Kidney (tissue), 14 donors: ENCODE results near the gene CUBN. TPM values are rescaled to one million over a fixed set of nuclear protein-coding genes. Genes with fewer than 3 reads are reported as not detected.

Experiments used
- DNase-seq, 5 donors: peaks; one replicate each; pipeline ENCODE4 v3.0.0-alpha.2; 2013 to 2020
- FAIRE-seq: peaks from 2 replicates; lab custom pipeline; 2012; peaks lifted over from hg19 to GRCh38; lab: Jason Lieb, UNC
- H3K27ac ChIP-seq, 2 donors: one replicate each; pipeline ENCODE4 v1.7.0; 2013; ENCODE audit warnings: low read depth in 2 of 2, low read length in 2 of 2, inconsistent platforms in 1 of 2
- H3K27me3 ChIP-seq: one replicate; pipeline ENCODE4 v1.7.1; 2013; ENCODE audit warnings: low read length, inconsistent platforms; ENCODE audit not compliant: control insufficient read depth, insufficient read depth
- H3K36me3 ChIP-seq, 3 donors: one replicate each; pipeline versions ENCODE4 v1.7.0 to v1.7.1; 2013; ENCODE audit warnings: low read length in 3 of 3, control low read depth in 1 of 3, inconsistent platforms in 1 of 3; ENCODE audit not compliant: insufficient read depth in 3 of 3, control insufficient read depth in 2 of 3
- H3K4me1 ChIP-seq, 3 donors: one replicate each; pipeline versions ENCODE4 v1.7.0 to v1.7.1; 2013; ENCODE audit warnings: low read length in 3 of 3, inconsistent platforms in 1 of 3, low read depth in 1 of 3; ENCODE audit not compliant: control insufficient read depth in 2 of 3, insufficient read depth in 2 of 3
- H3K4me3 ChIP-seq, 3 donors: one replicate each; pipeline versions ENCODE4 v1.7.0 to v1.8.1; 2013; ENCODE audit warnings: low read length in 3 of 3, control low read depth in 1 of 3, inconsistent platforms in 1 of 3
- H3K9ac ChIP-seq, 3 donors: one replicate each; pipeline versions ENCODE4 v1.7.0 to v1.7.1; 2013; ENCODE audit warnings: low read length in 3 of 3, control low read depth in 1 of 3, inconsistent platforms in 1 of 3
- H3K9me3 ChIP-seq, 3 donors: one replicate each; pipeline versions ENCODE4 v1.7.0 to v1.7.1; 2013; ENCODE audit warnings: low read length in 3 of 3, control low read depth in 1 of 3, inconsistent platforms in 1 of 3; ENCODE audit not compliant: control insufficient read depth in 2 of 3, insufficient read depth in 1 of 3
- intact Hi-C: fragments of 100-400 bp; cut with DNase I; formaldehyde crosslinking; loops from one replicate; pipeline ENCODE4 v1.11.1; 2022
- polyA plus RNA-seq: library from polyadenylated mRNA; stranded (reverse); fragments of 350-450 nt; fragmentation: Illumina TruSeq; extraction: RNeasy Lipid Tissue Mini Kit (QIAGEN cat#74804); gene quantifications from one replicate; pipeline ENCODE4 v1.2.3, GENCODE V29; 2014; ENCODE audit warnings: low read depth, low replicate concordance; ENCODE audit not compliant: insufficient read depth
- total RNA-seq: library from RNA; stranded (reverse); fragmentation: NEBNext Ultra II Directional; extraction: Animal tissue kit (Norgen Biotek cat#: 25700); gene quantifications from one replicate; pipeline ENCODE4 v1.2.1, GENCODE V29; 2021
- TF ChIP-seq, protein P1 (sequence below): IDR thresholded peaks from 3 replicates; pipeline ENCODE4 v1.5.1; 2012; ENCODE audit warnings: mild to moderate bottlenecking, moderate library complexity, borderline replicate concordance; ENCODE audit not compliant: insufficient read depth; ENCODE audit errors: extremely low read depth
- donor health status: control.
- donor health status: control.
- donor health status: control.
- donor health status: control.
- donor health status: control.
- donor health status: DM: yes; HTN: yes; CAD: no.
- donor health status: Normal renal cell carcinoma (clear cell type).

Gene CUBN
- total and polyA plus RNA-seq, 2 donors from 2014 or later, result 14.8 to 31.6 TPM

DNA sequence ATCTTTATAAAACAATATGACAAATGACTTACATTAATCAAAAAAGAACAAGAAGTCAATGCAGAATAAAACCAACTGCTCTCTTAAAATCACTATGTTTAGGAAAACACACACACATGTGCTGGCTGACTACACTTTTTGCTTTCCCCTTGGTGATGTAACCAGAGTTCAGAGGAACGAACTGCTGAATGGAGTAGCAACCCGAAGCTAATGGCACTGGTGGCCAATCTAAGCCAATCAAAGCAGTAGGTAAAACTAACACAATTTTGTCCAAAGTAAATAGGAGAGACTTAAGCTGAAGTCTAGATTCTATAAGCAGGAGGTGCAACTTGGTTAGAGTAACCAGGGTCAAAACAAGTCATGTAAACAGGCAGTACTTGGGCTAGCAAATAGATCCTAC is 33.2 kb upstream of the CUBN start:
- TF ChIP-seq, protein P1, sequence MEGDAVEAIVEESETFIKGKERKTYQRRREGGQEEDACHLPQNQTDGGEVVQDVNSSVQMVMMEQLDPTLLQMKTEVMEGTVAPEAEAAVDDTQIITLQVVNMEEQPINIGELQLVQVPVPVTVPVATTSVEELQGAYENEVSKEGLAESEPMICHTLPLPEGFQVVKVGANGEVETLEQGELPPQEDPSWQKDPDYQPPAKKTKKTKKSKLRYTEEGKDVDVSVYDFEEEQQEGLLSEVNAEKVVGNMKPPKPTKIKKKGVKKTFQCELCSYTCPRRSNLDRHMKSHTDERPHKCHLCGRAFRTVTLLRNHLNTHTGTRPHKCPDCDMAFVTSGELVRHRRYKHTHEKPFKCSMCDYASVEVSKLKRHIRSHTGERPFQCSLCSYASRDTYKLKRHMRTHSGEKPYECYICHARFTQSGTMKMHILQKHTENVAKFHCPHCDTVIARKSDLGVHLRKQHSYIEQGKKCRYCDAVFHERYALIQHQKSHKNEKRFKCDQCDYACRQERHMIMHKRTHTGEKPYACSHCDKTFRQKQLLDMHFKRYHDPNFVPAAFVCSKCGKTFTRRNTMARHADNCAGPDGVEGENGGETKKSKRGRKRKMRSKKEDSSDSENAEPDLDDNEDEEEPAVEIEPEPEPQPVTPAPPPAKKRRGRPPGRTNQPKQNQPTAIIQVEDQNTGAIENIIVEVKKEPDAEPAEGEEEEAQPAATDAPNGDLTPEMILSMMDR, result no peak
- Histone ChIP-seq H3K27ac (no peak overlapping the region), H3K36me3 (no peaks in the 10 kb centered on the region), H3K4me1 (no peaks in the 10 kb centered on the region), H3K9ac (no peak overlapping the region), H3K27me3 (no peaks in the 10 kb centered on the region), H3K9me3 (no peaks in the 10 kb centered on the region), H3K4me3 (no peak overlapping the region)
- DNase-seq, result no peak
- no peak for FAIRE-seq
- intact Hi-C loops, result no loop called here

DNA sequence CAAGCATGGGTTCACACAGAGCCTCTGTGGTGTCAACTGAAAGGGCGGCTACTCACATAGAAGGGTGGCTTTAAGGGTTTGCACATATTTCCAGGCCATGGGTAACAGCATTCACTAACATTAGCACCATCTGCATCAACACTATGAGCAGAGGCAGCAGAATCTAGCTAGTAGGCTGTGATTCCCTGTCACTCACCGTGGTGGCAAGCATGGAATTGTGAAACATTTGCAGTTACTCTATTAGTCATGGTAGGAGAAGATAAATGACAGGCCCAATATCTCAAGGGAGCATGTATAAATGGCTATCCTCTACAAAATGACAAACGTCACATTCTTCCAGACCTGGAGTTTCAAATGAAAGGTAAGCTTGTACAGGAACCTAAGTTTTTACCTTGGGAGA is 32.2 kb upstream of the CUBN start:
- Histone ChIP-seq H3K9ac (no peak overlapping the region), H3K4me3 (no peak overlapping the region), H3K9me3 (no peaks in the 10 kb centered on the region), H3K27ac (no peak overlapping the region), H3K36me3 (no peaks in the 10 kb centered on the region), H3K27me3 (no peaks in the 10 kb centered on the region), H3K4me1 (no peaks in the 10 kb centered on the region)
- intact Hi-C loops, result no loop called here
- no peak for FAIRE-seq
- TF ChIP-seq, protein P1, result no peak
- DNase-seq, result no peak

DNA sequence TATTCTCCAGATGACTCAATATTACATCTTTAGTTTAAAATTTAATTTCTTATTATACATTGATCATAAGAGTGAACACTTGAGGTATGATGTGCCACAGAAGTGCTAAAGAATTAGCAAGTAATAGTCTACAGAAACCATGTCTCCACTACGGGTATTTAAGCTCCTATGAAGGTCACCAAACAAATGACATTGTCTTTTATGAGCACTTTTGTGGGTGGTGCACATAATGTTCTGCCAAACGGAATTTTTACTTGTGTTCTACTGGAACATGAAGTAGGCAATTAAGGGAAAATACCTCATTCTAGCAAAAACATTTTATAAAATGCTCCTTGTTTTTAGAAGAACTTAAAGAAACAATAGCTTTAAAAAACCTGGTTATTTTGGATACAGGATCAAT is 27.4 kb upstream of the CUBN start:
- Histone ChIP-seq H3K36me3 (no peaks in the 10 kb centered on the region), H3K4me1 (no peaks in the 10 kb centered on the region), H3K27me3 (no peaks in the 10 kb centered on the region), H3K27ac (no peak overlapping the region), H3K4me3 (no peak overlapping the region), H3K9ac (no peak overlapping the region), H3K9me3 (no peaks in the 10 kb centered on the region)
- intact Hi-C loops, result no loop called here
- TF ChIP-seq, protein P1, result no peak
- DNase-seq (no peak), FAIRE-seq (no peak)

DNA sequence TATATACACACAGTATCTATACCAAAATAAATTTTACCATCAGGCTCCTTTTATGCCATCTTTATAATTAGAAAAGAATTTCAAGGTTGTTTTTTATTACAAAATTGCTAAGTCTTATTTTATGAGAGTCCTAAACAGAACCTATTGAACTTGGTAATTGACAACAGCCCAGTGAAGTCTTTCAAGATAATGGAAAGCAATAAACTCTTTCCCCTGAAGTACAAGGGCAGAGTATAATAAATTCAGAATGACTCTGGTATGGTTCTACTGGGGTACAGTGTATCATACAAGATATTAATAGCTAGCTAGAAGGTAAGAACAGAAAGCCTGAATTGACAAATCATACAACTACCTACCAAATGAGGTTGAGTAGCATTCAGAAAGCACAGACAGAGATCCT is 26.2 kb upstream of the CUBN start:
- H3K9me3 ChIP-seq, result no peaks in the 10 kb centered on the region
- H3K4me3 ChIP-seq, result no peak overlapping the region
- TF ChIP-seq, protein P1, result no peak
- H3K27me3 ChIP-seq, result no peaks in the 10 kb centered on the region
- H3K36me3 ChIP-seq, result no peaks in the 10 kb centered on the region
- no peak overlapping the region for H3K9ac ChIP-seq
- FAIRE-seq (no peak), DNase-seq (no peak)
- H3K4me1 ChIP-seq, result no peaks in the 10 kb centered on the region
- H3K27ac ChIP-seq, result no peak overlapping the region
- intact Hi-C loops, result no loop called here
